Muscle layer of duodenum (tissue), 2 donors: Measurements from ENCODE around the gene PTPN13.

Source experiments
- H3K27ac ChIP-seq: one replicate; pipeline ENCODE4 v1.7.0; 2013; ENCODE audit warnings: mild to moderate bottlenecking, low read length
- H3K27me3 ChIP-seq: one replicate; pipeline ENCODE4 v1.7.0; 2013; ENCODE audit warnings: low read depth, mild to moderate bottlenecking, control low read depth, low read length
- H3K36me3 ChIP-seq, 2 donors: one replicate each; pipeline ENCODE4 v1.7.0; 2013; ENCODE audit warnings: low read length in 2 of 2, control low read depth in 1 of 2, mild to moderate bottlenecking in 1 of 2; ENCODE audit not compliant: insufficient read depth in 2 of 2, control insufficient read depth in 1 of 2
- H3K4me1 ChIP-seq, 2 donors: one replicate each; pipeline ENCODE4 v1.7.0; 2013; ENCODE audit warnings: low read length in 2 of 2, mild to moderate bottlenecking in 2 of 2, control low read depth in 1 of 2, moderate library complexity in 1 of 2; ENCODE audit not compliant: insufficient read depth in 2 of 2, control insufficient read depth in 1 of 2
- H3K4me3 ChIP-seq, 2 donors: one replicate each; pipeline ENCODE4 v1.7.0; 2013; ENCODE audit warnings: low read length in 2 of 2, low read depth in 1 of 2, mild to moderate bottlenecking in 1 of 2
- H3K9me3 ChIP-seq, 2 donors: one replicate each; pipeline ENCODE4 v1.7.0; 2013; ENCODE audit warnings: low read length in 2 of 2, control low read depth in 1 of 2, mild to moderate bottlenecking in 1 of 2; ENCODE audit not compliant: control insufficient read depth in 1 of 2
- donor health status: healthy.

Gene PTPN13, protein sequence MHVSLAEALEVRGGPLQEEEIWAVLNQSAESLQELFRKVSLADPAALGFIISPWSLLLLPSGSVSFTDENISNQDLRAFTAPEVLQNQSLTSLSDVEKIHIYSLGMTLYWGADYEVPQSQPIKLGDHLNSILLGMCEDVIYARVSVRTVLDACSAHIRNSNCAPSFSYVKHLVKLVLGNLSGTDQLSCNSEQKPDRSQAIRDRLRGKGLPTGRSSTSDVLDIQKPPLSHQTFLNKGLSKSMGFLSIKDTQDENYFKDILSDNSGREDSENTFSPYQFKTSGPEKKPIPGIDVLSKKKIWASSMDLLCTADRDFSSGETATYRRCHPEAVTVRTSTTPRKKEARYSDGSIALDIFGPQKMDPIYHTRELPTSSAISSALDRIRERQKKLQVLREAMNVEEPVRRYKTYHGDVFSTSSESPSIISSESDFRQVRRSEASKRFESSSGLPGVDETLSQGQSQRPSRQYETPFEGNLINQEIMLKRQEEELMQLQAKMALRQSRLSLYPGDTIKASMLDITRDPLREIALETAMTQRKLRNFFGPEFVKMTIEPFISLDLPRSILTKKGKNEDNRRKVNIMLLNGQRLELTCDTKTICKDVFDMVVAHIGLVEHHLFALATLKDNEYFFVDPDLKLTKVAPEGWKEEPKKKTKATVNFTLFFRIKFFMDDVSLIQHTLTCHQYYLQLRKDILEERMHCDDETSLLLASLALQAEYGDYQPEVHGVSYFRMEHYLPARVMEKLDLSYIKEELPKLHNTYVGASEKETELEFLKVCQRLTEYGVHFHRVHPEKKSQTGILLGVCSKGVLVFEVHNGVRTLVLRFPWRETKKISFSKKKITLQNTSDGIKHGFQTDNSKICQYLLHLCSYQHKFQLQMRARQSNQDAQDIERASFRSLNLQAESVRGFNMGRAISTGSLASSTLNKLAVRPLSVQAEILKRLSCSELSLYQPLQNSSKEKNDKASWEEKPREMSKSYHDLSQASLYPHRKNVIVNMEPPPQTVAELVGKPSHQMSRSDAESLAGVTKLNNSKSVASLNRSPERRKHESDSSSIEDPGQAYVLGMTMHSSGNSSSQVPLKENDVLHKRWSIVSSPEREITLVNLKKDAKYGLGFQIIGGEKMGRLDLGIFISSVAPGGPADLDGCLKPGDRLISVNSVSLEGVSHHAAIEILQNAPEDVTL (N-terminal part only)

DNA sequence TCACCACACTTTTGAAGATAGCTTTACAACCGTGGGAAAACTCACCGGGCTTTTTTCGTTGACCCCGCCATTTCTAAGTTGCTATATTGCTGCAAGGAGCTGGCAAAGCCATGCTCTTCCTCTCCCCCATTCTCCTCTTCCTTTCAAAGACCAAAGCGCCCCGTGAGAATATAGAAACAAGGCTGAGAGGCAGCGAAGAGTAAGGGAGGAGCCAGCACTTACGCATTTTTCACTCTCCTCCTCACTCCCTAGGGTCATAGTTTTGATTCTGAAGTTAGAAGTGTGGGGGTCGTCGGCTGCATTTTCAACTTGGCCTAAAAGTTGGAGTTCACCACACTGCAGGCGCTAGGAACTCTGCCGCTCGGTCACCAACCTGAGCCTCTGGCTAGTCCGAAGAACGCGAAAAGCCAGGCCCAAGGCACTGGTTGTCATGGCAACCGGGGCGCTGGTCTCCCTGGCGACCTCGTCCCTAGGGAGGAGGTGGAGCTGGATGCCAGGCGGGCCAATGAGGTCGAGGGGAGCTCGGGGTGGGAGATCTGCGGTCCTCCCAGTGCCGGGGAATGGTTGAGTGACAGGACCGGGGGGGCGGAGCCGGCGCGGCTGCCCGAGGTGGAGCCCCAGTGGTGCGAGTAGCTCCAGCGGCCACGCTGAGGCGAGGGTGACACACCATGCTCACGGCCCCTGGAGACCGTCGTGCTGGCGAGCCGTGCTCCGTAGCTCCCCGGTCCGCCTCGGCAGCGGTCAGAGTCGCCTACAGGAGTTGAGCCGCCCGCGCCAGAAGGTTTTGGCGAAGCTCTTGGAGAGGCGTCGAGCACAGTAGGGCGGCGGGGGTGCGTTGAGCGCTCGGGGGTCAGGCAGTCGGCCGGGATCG, at the start of gene PTPN13:
Gene PTPN13 (plus strand): TSS at position 628 of the 871 bp plus-strand sequence. CDS start 40,942 bp downstream, outside the sequence.
- no peaks in the 10 kb centered on the region for H3K4me1 ChIP-seq
- no peaks in the 10 kb centered on the region for H3K27me3 ChIP-seq
- no peaks in the 10 kb centered on the region for H3K9me3 ChIP-seq
- peak within 1 kb of the TSS; percentile 75 for H3K27ac ChIP-seq
- no peaks in the 10 kb centered on the region for H3K36me3 ChIP-seq
- H3K4me3 ChIP-seq: peak within 1 kb of the TSS; percentile 84 to 96

DNA sequence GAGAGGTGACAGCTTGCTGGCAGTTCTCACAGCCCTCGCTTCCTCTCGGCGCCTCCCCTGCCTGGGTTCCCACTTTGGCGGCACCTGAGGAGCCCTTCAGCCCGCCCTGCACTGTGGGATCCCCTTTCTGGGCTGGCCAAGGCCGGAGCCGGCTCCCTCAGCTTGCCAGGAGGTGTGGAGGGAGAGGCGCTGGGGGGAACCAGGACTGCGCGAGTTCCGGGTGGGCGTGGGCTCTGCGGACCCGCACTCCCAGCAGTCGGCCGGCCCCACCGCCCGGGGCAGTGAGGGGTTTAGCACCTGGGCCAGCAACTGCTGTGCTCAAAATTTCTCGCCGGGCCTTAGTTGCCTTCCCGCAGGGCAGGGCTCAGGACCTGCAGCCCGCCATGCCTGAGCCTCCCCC, 47.0 kb upstream of the PTPN13 start:
- no peak overlapping the region for H3K4me3 ChIP-seq
- H3K36me3 ChIP-seq: no peaks in the 10 kb centered on the region
- peaks cover 3% of the 10 kb centered on the region for H3K27me3 ChIP-seq
- H3K27ac ChIP-seq: no peak overlapping the region
- H3K9me3 ChIP-seq: no peaks in the 10 kb centered on the region
- no peaks in the 10 kb centered on the region for H3K4me1 ChIP-seq

DNA sequence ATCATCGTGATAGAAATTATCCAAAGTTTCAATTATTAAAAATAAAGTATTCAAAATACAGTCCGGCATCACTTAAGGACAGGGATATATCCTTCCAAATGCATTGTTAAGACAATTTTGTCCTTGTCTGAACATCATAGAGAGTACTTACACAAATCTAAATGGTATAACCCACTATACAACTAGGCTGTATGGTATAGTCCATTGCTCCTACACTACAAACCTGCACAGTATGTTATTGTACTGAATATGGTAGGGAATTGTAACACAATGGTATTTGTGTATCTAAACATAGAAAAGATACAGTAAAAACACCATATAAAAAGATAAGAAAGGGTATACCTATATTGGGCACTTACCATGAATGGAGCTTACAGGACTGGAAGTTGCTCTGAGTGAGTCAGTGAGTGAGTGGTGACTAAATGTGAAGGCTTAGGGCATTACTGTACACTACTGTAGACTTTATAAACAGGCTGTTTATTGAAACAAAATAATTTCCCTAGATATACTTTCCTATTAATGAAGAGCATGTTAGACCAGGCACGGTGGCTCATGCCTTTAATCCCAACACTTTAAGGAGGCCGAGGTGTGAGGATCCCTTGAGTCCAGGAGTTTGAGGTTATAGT, 44.8 kb upstream of the PTPN13 start:
- Histone ChIP-seq H3K27me3 (no peaks in the 10 kb centered on the region), H3K27ac (no peak overlapping the region), H3K4me3 (no peak overlapping the region), H3K9me3 (no peaks in the 10 kb centered on the region), H3K36me3 (no peaks in the 10 kb centered on the region), H3K4me1 (no peaks in the 10 kb centered on the region)

DNA sequence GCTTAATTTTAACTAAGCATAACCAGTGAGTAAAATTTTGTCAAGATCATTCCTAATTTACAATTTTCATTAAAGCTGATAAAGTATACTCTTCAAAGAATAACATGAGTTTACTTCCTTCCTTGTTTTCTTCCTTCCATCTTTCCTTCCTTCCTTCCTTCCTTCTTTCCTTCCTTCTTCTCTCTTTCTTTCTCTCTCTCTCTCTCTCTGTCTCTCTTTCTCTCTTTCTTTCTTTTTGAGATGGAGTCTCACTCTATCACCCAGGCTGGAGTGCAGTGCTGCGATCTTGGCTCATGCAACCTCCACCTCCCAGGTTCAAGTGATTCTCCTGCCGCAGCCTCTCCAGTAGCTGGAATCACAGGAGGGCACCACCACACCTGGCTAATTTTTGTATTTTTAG, 42.7 kb upstream of the PTPN13 start:
- Histone ChIP-seq H3K4me3 (no peak overlapping the region), H3K36me3 (no peaks in the 10 kb centered on the region), H3K9me3 (no peaks in the 10 kb centered on the region), H3K27me3 (no peaks in the 10 kb centered on the region), H3K27ac (no peak overlapping the region), H3K4me1 (no peaks in the 10 kb centered on the region)

DNA sequence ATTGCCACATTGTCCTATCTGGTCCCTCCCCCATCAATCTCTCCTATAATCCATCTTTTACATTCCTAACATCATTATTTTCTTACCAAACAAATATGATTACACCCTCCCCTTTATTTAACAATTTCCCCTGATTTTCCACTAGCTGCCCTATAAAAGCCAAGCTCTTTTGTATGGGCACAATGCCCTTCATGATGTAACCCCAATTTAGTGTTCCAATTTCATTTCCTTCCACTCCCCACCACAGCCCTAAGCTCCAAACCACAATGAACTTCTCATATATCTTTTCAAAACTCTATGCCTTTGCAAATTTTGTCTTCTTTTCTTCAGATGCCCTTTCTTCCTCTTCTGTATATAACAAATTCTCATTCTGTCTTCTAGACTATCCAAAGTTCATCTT, 39.5 kb upstream of the PTPN13 start:
- Histone ChIP-seq H3K9me3 (no peaks in the 10 kb centered on the region), H3K4me1 (no peaks in the 10 kb centered on the region), H3K27ac (no peak overlapping the region), H3K27me3 (no peaks in the 10 kb centered on the region), H3K36me3 (no peaks in the 10 kb centered on the region), H3K4me3 (no peak overlapping the region)

DNA sequence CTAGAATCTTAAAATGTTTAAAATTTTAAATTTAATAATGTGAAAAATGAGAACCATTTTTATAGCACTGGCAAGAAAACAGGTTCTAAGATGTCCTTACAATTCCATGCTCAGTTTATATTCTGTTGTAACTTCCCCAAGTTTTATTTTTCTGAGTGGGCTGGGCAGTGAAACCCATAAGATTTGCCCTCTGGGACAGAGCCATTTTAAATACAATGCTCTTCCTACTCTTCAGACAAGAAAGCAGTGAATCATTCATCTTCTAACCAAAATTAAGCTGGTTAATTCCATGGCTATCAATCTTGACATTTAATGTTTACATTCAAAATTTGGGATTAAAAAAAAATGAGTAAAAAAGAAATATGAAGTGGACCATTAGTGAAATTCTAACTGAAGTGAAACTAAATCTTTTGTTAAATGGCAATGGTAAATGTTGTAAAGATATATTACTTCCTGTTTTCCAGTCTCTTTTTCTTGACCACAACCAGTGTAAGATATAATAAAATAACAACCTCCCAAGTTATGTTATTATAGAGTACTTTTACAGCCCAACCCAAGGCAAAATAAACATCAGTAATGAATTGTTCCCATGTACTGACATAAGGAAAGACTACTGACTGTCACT, 37.2 kb upstream of the PTPN13 start:
- no peak overlapping the region for H3K27ac ChIP-seq
- H3K4me3 ChIP-seq: no peak overlapping the region
- H3K27me3 ChIP-seq: no peaks in the 10 kb centered on the region
- H3K9me3 ChIP-seq: no peaks in the 10 kb centered on the region
- H3K4me1 ChIP-seq: no peaks in the 10 kb centered on the region
- H3K36me3 ChIP-seq: no peaks in the 10 kb centered on the region

DNA sequence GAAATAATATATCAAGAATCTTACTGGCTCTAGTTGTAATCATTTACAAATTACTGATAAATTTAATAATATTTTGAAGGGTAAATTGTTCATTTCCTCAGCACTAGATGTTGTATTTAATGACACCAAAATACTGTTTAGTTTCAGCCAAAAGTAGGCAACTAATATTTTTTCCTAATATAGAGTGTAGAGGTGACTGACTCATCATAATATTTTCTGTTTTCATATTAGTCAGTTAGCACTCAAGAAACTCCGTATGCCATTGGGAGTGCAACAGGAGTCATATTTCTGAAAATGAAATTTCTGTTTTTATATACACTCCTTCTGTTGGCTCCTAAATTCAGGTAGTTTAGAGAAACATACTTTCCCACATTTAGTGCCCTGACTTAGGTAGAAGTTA, 36.6 kb upstream of the PTPN13 start:
- H3K27me3 ChIP-seq: no peaks in the 10 kb centered on the region
- no peaks in the 10 kb centered on the region for H3K36me3 ChIP-seq
- no peaks in the 10 kb centered on the region for H3K4me1 ChIP-seq
- no peaks in the 10 kb centered on the region for H3K9me3 ChIP-seq
- no peak overlapping the region for H3K27ac ChIP-seq
- no peak overlapping the region for H3K4me3 ChIP-seq

DNA sequence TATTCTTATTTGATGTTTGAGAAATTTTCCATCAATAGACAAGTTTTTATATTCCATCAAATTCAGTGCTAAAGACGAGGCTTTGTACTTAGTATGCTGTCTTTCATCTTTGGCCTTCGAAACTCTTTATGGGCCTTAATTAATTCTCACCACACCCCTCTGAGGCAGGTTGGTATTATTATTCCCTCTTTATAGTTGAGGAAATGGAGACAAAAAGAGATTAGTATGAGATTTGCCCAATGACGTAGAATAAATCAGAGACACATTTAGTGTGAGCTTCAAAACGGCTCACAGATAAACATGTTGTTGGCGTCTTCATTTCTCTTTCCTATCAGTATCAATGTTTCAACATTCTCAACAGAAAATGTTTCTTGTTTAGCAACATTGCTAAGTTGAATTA, 35.9 kb upstream of the PTPN13 start:
- H3K4me1 ChIP-seq: no peaks in the 10 kb centered on the region

DNA sequence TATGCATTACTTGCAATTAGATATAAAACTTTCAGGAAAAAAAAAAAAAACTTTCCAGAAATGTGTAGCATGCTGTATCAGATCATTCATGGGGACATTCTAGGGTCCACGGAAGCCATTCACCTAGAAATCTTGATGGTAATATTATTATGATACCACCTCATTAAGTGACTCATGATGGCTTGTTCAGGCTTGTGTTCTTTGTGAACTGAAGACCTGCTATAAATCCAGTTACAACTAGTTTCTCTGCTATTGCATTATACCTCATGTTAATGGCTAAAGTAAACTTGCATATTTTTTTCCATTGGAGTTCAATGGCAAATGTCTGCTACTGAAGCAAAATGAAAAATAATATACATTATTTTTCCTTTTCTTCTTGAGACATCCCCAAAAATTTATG, 35.3 kb upstream of the PTPN13 start:
- H3K4me3 ChIP-seq: no peak overlapping the region
- H3K27me3 ChIP-seq: no peaks in the 10 kb centered on the region
- no peaks in the 10 kb centered on the region for H3K9me3 ChIP-seq
- no peak overlapping the region for H3K27ac ChIP-seq
- H3K4me1 ChIP-seq: no peaks in the 10 kb centered on the region
- H3K36me3 ChIP-seq: no peaks in the 10 kb centered on the region

More for the DNA sequence above, 35.9 kb upstream of the PTPN13 start:
- Histone ChIP-seq H3K27ac (no peak overlapping the region), H3K36me3 (no peaks in the 10 kb centered on the region), H3K4me3 (no peak overlapping the region), H3K27me3 (no peaks in the 10 kb centered on the region), H3K9me3 (no peaks in the 10 kb centered on the region)

DNA sequence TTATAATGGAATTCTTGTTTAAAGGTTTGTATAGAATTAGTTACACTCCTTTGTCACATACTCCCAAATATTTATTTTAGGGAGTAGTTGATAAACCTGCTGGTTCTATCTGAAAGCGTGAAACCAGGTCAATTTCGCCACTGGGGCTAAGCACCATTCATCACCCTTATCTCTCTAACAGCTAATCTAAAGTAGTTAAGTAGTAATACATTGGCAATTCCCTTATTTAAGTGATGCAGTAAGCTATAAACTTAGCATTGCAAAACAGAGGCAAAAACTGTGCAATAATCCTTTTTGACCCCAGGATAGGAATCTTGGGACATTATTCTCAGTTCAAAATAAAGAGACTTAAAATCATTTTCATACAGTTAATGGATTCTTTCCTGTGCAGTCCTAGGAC, 33.7 kb upstream of the PTPN13 start:
- Histone ChIP-seq H3K9me3 (no peaks in the 10 kb centered on the region), H3K4me1 (no peaks in the 10 kb centered on the region), H3K36me3 (no peaks in the 10 kb centered on the region), H3K27me3 (no peaks in the 10 kb centered on the region), H3K27ac (no peak overlapping the region), H3K4me3 (no peak overlapping the region)
